Measurements from ENCODE around the gene DPM2.

DNA sequence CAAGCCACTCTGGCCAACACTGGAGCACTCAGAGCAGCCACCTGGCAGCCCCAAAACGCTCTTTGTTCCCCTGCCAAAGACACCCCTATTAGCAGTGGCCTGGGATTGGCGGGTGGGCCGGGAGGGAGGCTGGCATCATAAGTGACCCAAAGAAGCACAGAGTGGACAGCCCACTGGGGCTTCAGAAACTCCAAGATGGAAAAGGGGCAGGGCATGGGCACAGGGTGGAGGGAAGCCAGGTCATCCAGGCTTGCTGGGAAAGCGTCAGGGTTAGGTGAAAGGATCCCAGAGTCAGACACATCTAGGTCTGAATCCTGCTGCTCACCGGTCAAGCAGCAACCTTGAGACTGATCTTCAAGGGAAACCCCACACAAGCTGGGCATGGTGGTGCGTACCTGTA is 28.3 kb upstream of the DPM2 start:
- TF ChIP-seq EZH2phosphoT487 (IDR thresholded peaks at IDR 0.05; ENCODE audit: low read depth, severe bottlenecking, unreplicated experiment) (no peak), CTCF (IDR thresholded peaks at IDR 0.05; ENCODE audit: poor library complexity) (no peak), EZH2 (IDR thresholded peaks at IDR 0.05; ENCODE audit: borderline replicate concordance) (no peak)
